ENCODE measurements around the gene TAS1R2.
"Not testable (repeated sequence)": the region's sequence is repeated elsewhere in the genome, so short reads cannot be mapped to it uniquely, and the experiment has no call there.

Gene TAS1R2

DNA sequence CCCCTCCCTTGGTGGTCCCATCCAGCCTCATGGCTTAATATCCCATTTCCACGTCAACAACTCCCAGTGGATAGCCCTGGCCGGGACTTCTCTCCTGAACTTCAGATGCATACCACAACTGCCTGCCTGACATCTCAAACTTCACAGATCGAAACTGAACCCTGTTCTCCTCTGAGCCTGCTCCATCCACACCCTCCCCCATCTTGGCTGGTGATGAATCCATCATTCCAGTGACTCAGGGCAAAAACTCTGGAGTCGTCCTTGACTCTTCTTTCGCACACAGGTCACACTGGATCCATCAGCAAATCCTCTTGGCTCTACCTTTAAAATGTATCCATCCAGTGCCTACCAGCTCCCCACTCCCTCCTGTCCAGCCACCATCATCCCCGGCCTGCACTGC is 3.9 kb downstream of the TAS1R2 start:
- TF ChIP-seq, protein P1, sequence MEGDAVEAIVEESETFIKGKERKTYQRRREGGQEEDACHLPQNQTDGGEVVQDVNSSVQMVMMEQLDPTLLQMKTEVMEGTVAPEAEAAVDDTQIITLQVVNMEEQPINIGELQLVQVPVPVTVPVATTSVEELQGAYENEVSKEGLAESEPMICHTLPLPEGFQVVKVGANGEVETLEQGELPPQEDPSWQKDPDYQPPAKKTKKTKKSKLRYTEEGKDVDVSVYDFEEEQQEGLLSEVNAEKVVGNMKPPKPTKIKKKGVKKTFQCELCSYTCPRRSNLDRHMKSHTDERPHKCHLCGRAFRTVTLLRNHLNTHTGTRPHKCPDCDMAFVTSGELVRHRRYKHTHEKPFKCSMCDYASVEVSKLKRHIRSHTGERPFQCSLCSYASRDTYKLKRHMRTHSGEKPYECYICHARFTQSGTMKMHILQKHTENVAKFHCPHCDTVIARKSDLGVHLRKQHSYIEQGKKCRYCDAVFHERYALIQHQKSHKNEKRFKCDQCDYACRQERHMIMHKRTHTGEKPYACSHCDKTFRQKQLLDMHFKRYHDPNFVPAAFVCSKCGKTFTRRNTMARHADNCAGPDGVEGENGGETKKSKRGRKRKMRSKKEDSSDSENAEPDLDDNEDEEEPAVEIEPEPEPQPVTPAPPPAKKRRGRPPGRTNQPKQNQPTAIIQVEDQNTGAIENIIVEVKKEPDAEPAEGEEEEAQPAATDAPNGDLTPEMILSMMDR (conservative IDR thresholded peaks at IDR 0.05): no peak

DNA sequence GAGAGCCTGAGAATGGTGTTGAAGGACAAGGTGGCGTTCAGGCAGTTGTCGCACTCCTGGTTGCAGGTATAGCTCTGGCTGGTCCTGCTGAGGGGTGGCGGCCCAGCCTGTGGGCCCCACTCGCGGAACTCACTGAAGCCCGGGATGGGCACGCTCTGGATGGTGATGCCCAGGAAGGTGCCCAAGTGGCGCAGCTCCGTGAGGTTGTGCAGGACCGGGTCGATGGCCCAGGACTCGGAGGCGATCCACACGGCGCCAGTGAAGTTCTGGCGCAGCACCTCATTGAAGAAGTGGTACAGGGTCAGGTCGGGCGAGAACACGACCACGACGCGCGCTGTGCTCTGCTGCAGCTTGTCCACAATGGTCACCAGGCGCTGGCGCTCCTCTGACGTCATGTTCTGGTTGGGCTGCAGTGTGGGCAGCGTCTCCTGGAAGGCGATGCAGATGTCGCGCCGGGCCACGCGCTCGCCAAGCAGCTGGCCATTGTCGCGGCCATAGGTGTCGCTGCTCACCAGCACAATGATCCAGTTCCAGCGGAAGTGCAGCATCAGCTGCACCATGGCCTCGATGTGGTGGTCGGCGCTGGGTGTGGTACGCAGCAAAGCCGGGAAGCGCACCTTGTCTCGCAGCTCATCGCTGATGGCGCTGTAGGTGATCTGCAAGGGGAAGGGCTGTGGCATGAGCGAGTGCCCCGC is 5.0 kb downstream of the TAS1R2 start:
- TF ChIP-seq, protein P1 (conservative IDR thresholded peaks at IDR 0.05): no peak
- no peak overlapping the region for H3K27ac ChIP-seq

More for the DNA sequence above, 3.9 kb downstream of the TAS1R2 start:
- H3K27ac ChIP-seq: no peak overlapping the region

- H3K27ac ChIP-seq: no peak overlapping the region
- TF ChIP-seq, protein P1 (conservative IDR thresholded peaks at IDR 0.05): no peak
Observed at GRCh38 chr1:18852501-18852900, 7.0 kb downstream of the TAS1R2 start.

DNA sequence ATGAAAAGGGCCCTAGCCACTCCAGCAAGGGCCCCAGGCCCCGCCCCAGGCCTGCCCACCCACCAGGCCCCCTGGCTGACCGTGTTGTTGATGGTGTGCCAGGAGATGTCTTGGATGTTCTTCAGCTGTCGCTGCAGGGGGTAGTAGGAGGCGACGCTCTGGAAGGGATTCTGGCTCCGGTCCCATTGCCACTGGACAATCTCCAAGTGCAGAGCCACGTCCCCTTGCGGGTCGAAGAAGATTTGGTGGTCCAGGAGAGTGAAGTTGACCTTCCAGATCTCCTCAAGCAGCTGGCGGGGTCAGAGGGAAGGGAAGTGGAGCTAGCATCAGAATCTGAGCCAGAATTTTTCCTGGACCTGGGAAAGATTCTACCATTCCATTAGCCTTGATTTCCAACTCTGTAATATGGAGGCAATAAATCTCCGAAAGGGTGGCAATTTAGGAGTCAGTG is 10.2 kb downstream of the TAS1R2 start:
- no peak overlapping the region for H3K27ac ChIP-seq
- TF ChIP-seq, protein P1 (conservative IDR thresholded peaks at IDR 0.05): no peak

GRCh38 chr1:18847723-18848122 is 11.7 kb downstream of the TAS1R2 start:
- H3K27ac ChIP-seq: not testable (repeated sequence)

DNA sequence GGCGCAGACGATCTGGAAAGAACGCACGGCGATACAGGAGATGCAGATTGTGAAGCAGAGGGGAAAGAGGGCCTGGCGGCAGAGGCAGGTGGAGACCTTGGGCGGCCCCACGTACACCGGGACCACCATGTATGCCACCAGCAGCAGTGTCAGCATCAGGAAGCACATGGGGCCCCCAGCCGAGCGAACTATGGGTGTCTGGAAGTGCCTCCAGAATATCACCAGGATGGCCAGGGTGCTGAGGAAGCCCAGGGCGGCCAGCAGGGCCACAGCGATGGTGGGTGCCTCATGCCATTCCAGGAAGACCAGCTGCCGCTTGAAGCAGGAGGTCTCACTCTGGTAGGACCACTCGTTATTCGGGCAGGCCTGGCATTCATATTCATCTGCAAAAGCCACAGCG is 19.3 kb downstream of the TAS1R2 start:
- TF ChIP-seq, protein P1 (conservative IDR thresholded peaks at IDR 0.05): no peak
- no peak overlapping the region for H3K27ac ChIP-seq

- TF ChIP-seq, protein P1 (conservative IDR thresholded peaks at IDR 0.05): no peak
- H3K27ac ChIP-seq: no peak overlapping the region
Observed at GRCh38 chr1:18836654-18837053, 22.8 kb downstream of the TAS1R2 start.

- not testable (repeated sequence) for H3K27ac ChIP-seq
Observed at GRCh38 chr1:18832319-18832718, 27.1 kb downstream of the TAS1R2 start.

Measured in VCaP (cell line).